Caco-2 (cell line): ENCODE data around the gene RBM8A. TPM values are rescaled to one million over a fixed set of nuclear protein-coding genes. Genes with fewer than 3 reads are reported as not detected.

Source experiments
- BruUV-seq: library from RNA; stranded (reverse); fragments of 400-500 nt; replicated peaks from 2 replicates; lab custom pipeline; 2021; lab: Mats Ljungman, UMichigan
- CTCF ChIA-PET: fragments of 300-600 bp; sonication (Branson Sonifier 250); formaldehyde crosslinking; loops from one replicate; lab custom pipeline; 2022; ENCODE audit warnings: antibody characterized with exemption; lab: Charles Lee
- POLR2A ChIA-PET: fragments of 300-600 bp; sonication (Branson Sonifier 250); formaldehyde crosslinking; loops from one replicate; lab custom pipeline; 2022; ENCODE audit warnings: antibody characterized with exemption; lab: Charles Lee
- DNase-seq, 2 experiments: peaks; one replicate each; pipeline versions ENCODE4 v3.0.0 to v3.0.0-alpha.2; 2020 to 2022
- H3K27me3 ChIP-seq: replicated peaks from 2 replicates; pipeline ENCODE4 v1.6.0; 2011; ENCODE audit warnings: low read length; ENCODE audit not compliant: control insufficient read depth, insufficient read depth
- H3K36me3 ChIP-seq: 2 replicates; pipeline ENCODE4 v1.5.1; 2011; ENCODE audit warnings: low read length; ENCODE audit not compliant: control insufficient read depth, insufficient read depth
- H3K4me1 ChIP-seq: fragments of 250-450 bp; sonication (Bioruptor Pico); 2 replicates; pipeline ENCODE4 v1.5.1; 2020; ENCODE audit warnings: mild to moderate bottlenecking
- H3K4me3 ChIP-seq: 2 replicates; pipeline ENCODE4 v1.5.1; 2011; ENCODE audit warnings: low read depth, mild to moderate bottlenecking, control low read depth, low read length
- H3K9me3 ChIP-seq: fragments of 250-450 bp; sonication (Bioruptor Pico); 2 replicates; pipeline ENCODE4 v1.5.1; 2020; ENCODE audit warnings: mild to moderate bottlenecking, moderate library complexity
- H3K27ac Mint-ChIP-seq: one replicate; pipeline ENCODE4 v1.8.0; 2022; ENCODE audit warnings: mixed read lengths; ENCODE audit not compliant: unreplicated experiment
- H3K27me3 Mint-ChIP-seq: one replicate; pipeline ENCODE4 v1.8.0; 2022; ENCODE audit warnings: mixed read lengths; ENCODE audit not compliant: insufficient read depth, unreplicated experiment
- H3K36me3 Mint-ChIP-seq: one replicate; pipeline ENCODE4 v1.8.0; 2022; ENCODE audit warnings: mild to moderate bottlenecking, mixed read lengths; ENCODE audit not compliant: insufficient read depth, unreplicated experiment
- H3K4me1 Mint-ChIP-seq: one replicate; pipeline ENCODE4 v1.8.0; 2022; ENCODE audit warnings: low read depth, mixed read lengths; ENCODE audit not compliant: unreplicated experiment
- H3K4me3 Mint-ChIP-seq: one replicate; pipeline ENCODE4 v1.8.0; 2022; ENCODE audit warnings: mild to moderate bottlenecking, moderate library complexity, mixed read lengths; ENCODE audit not compliant: unreplicated experiment
- H3K9me3 Mint-ChIP-seq: one replicate; pipeline ENCODE4 v1.8.0; 2022; ENCODE audit warnings: mixed read lengths; ENCODE audit not compliant: unreplicated experiment
- intact Hi-C: fragments of 100-400 bp; cut with micrococcal nuclease; formaldehyde crosslinking; loops from one replicate; pipeline ENCODE4 v1.10.0; 2022; ENCODE audit not compliant: unreplicated experiment
- total RNA-seq: library from RNA; stranded (reverse); gene quantifications from 2 replicates; pipeline ENCODE4 v1.2.3, GENCODE V29; 2022
- TF ChIP-seq, protein P1 (sequence below), 2 experiments: fragments of 200-600 bp in 1 of 2; IDR thresholded peaks; 1 replicate in 1 of 2; 2 replicates in 1 of 2; pipeline versions ENCODE4 v1.5.1 to v1.8.0; 2011 to 2022; ENCODE audit warnings: antibody characterized with exemption in 1 of 2, control low read depth in 1 of 2, inconsistent platforms in 1 of 2, low read depth in 1 of 2, low read length in 1 of 2, mild to moderate bottlenecking in 1 of 2, moderate library complexity in 1 of 2; ENCODE audit not compliant: insufficient read depth in 1 of 2, severe bottlenecking in 1 of 2, unreplicated experiment in 1 of 2

Gene RBM8A
- total RNA-seq, 1 experiment from 2014 or later = 185 TPM

DNA sequence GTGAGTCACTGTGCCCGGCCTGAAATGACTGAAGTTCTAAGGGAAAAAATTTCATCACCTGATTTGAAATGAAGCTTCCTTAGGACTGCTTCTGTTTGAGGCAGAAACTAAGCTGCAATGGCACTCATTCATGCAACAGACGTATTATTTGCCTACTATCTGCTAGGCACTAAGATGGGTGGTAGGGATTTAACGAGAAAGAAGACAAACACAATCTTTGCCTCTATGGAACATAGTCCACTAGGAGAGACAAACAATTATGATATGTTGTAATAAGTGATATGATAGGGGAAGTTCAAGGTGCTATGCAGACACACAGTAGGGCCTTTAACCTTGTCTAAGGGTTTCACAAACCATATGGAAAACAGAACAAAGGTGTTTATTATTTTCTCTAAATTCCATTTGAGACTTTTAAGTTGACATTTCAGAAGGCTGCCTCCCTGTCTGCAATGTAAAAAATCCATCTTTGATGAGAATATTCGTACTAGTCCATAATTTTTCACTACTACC is 19.2 kb upstream of the RBM8A start:
- Mint-ChIP-seq H3K36me3 (no peaks in the 10 kb centered on the region), H3K4me1 (no peaks in the 10 kb centered on the region), H3K27me3 (no peaks in the 10 kb centered on the region), H3K9me3 (no peaks in the 10 kb centered on the region), H3K4me3 (no peak overlapping the region), H3K27ac (no peak overlapping the region)
- BruUV-seq = no TSS peak
- TF ChIP-seq, protein P1, sequence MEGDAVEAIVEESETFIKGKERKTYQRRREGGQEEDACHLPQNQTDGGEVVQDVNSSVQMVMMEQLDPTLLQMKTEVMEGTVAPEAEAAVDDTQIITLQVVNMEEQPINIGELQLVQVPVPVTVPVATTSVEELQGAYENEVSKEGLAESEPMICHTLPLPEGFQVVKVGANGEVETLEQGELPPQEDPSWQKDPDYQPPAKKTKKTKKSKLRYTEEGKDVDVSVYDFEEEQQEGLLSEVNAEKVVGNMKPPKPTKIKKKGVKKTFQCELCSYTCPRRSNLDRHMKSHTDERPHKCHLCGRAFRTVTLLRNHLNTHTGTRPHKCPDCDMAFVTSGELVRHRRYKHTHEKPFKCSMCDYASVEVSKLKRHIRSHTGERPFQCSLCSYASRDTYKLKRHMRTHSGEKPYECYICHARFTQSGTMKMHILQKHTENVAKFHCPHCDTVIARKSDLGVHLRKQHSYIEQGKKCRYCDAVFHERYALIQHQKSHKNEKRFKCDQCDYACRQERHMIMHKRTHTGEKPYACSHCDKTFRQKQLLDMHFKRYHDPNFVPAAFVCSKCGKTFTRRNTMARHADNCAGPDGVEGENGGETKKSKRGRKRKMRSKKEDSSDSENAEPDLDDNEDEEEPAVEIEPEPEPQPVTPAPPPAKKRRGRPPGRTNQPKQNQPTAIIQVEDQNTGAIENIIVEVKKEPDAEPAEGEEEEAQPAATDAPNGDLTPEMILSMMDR (IDR thresholded peaks at IDR 0.05; ENCODE audit: insufficient read depth in 1 of 2, low read depth in 1 of 2, low read length in 1 of 2, severe bottlenecking in 1 of 2, unreplicated experiment in 1 of 2) = no peak
- CTCF ChIA-PET = no interaction called here
- Histone ChIP-seq H3K4me1 (no peaks in the 10 kb centered on the region), H3K36me3 (no peaks in the 10 kb centered on the region), H3K27me3 (no peaks in the 10 kb centered on the region), H3K9me3 (no peaks in the 10 kb centered on the region), H3K4me3 (no peak overlapping the region)
- intact Hi-C loops = no loop called here
- POLR2A ChIA-PET = no interaction called here
- no peak for DNase-seq

DNA sequence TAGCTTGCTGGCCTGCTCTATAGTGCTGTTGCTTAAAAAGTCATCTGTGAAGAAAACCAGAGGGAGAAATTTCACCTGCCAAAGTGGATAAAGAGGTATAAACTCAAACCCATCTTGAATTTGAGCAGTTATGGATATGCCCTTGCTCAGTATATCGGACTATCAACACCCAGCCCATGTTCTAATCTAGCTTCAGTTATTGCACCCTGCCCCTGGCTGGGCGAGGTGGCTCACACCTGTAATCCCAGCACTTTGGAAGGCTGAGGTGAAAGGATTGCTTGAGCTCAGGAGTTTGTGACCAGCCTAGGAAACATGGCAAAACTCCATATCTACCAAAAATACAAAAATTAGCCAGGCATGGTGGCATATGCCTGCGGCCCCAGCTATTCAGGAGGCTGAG is 17.2 kb upstream of the RBM8A start:
- Mint-ChIP-seq H3K27me3 (no peaks in the 10 kb centered on the region), H3K4me3 (no peak overlapping the region), H3K9me3 (no peaks in the 10 kb centered on the region), H3K36me3 (no peaks in the 10 kb centered on the region), H3K27ac (no peak overlapping the region), H3K4me1 (no peaks in the 10 kb centered on the region)
- Histone ChIP-seq H3K27me3 (no peaks in the 10 kb centered on the region), H3K36me3 (no peaks in the 10 kb centered on the region), H3K4me1 (no peaks in the 10 kb centered on the region), H3K4me3 (no peak overlapping the region), H3K9me3 (no peaks in the 10 kb centered on the region)
- ChIA-PET CTCF (interaction anchor here (0.6 to 1.1 kb wide), 2 partner anchors 53 to 99 kb away, joined by 3 read pairs; partner anchors contain the start of gene NUDT17), POLR2A (no interaction called here)
- BruUV-seq = no TSS peak
- DNase-seq = no peak
- TF ChIP-seq, protein P1 (IDR thresholded peaks at IDR 0.05; ENCODE audit: insufficient read depth in 1 of 2, low read depth in 1 of 2, low read length in 1 of 2, severe bottlenecking in 1 of 2, unreplicated experiment in 1 of 2) = no peak
- intact Hi-C loops = no loop called here

DNA sequence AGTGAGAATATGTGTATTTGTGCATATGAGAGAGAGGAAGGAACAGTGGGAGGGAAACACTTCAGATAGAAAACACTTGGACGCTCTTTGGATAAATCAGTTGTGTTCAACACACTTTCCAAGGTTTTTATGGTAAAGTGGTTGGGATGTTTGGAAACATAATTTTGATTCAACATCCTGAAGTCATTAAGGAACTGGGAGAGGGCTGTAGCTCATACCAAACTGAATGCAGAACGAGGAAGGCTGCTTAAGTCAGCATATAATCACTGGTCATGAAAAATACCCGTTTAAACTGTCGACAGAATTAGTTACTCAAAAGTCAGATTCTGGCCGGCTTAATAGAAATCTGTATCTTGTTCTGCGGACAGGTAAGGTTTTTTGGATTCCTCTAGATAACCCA is 15.6 kb upstream of the RBM8A start:
- POLR2A ChIA-PET = no interaction called here

More for the DNA sequence above, 15.6 kb upstream of the RBM8A start:
- Mint-ChIP-seq H3K4me3 (no peak overlapping the region), H3K36me3 (no peaks in the 10 kb centered on the region), H3K4me1 (no peaks in the 10 kb centered on the region), H3K27me3 (no peaks in the 10 kb centered on the region), H3K27ac (no peak overlapping the region), H3K9me3 (no peaks in the 10 kb centered on the region)
- Histone ChIP-seq H3K9me3 (no peaks in the 10 kb centered on the region), H3K27me3 (no peaks in the 10 kb centered on the region), H3K4me1 (no peaks in the 10 kb centered on the region), H3K4me3 (no peak overlapping the region), H3K36me3 (no peaks in the 10 kb centered on the region)
- intact Hi-C loops = no loop called here
- CTCF ChIA-PET = no interaction called here
- no peak for DNase-seq
- TF ChIP-seq, protein P1 (IDR thresholded peaks at IDR 0.05; ENCODE audit: insufficient read depth in 1 of 2, low read depth in 1 of 2, low read length in 1 of 2, severe bottlenecking in 1 of 2, unreplicated experiment in 1 of 2) = no peak
- BruUV-seq = no TSS peak
